ENCODE results near the gene TFF1.

- TF ChIP-seq SCRT1 (tag by site-specific recombination; IDR thresholded peaks at IDR 0.05; ENCODE audit: borderline replicate concordance) (no peak), SALL2 (tag by site-specific recombination; IDR thresholded peaks at IDR 0.05; ENCODE audit: borderline replicate concordance) (no peak), ZBTB10 (tag by site-specific recombination; IDR thresholded peaks at IDR 0.05) (no peak), CTCF (tag by site-specific recombination; IDR thresholded peaks at IDR 0.05) (no peak)
Observed at GRCh38 chr21:42366292-42367010, at the start of gene TFF1.
